ENCODE measurements around the gene TRIM8.
"Not testable (repeated sequence)": the region's sequence is repeated elsewhere in the genome, so short reads cannot be mapped to it uniquely, and the experiment has no call there.

Gene TRIM8

DNA sequence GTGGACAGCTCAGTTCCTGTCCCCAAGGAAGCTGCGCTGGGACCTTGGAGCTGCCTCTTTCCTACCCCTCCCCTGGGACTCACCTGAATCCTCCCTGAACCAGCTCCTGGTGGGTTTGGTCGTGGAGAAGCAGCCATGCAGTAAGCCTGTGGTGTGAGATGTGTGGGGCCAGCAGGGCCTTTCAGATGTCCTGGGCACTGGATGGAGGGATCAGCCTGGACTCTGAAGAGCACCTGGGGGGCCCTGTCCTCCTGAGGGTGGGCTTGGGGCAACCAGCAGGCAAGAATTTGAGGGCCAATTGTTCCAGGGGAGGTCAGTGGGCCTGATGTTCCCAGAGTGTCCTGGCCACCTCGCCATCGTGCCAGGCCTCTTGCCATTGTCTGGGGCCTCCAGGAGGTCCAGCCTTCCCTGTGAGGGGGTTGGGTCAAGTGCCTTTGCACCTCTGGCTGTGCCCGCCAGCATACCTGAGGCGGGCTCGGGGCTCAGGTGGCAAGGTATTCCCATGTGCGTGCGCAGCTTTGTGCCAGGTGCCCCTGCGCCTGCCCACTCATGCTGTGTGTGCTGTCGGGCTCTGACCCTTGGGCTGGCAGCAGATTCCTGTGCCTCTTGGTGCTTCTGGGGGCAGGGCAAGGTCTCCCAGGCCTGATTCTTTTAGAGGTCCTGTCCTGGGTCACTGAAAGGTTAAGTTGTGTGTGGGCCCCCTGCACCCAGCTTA, 7.3 kb downstream of the TRIM8 start:
- DNase-seq = no peak

DNA sequence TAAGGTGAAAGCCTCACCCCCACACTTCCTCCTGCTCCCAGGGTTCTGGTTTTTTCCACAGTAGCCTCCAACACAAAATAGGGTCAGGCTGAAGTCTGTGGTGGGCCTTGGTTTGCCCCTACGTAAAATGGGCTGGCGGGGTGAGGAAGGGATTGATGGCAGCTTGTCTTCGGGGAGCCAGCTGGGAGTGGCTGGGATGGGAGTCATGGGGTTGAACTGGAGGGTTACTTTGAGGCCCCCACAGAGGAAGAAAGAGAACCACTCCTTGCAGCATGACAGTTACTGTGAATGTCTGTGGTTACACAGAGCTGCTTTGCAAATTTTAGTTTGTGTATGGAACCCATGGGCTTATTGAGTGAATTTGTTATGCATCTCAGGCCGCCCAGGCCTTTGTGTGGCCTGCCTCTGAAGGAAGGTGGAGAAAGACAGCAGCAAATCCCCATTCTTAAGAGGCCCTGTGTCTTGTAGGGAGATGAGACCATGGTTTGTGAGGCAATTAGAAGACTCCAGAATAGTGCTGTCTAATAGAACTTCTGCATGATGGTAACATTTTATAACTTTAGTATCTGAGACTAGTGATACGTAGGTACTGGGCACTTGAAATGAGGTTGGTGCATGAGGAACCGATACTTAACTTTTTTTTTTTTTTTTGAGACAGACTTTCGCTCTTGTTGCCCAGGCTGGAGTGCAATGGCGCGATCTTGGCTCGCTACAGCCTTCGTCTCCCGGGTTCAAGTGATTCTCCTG, 8.1 kb downstream of the TRIM8 start:
- no peak for DNase-seq

DNA sequence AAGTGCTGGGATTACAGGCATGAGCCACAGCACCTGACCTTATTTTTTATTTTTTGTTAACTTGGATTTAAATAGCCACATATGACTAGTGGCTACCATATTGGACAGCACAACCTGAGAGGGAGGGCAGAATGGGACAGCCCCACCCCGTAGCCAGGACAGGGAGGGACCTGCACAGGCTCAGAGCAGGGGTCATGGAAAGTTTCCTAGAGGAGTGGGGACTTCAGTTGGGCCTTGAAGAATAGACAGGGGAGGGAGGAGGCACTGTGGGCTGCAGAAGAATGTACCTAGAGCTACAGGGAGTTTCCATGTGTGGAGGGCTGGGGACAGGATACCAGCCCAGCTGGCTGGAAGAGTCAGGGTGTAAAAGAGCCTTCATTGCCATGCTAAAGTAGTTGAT, 8.8 kb downstream of the TRIM8 start:
- no peak for DNase-seq

DNA sequence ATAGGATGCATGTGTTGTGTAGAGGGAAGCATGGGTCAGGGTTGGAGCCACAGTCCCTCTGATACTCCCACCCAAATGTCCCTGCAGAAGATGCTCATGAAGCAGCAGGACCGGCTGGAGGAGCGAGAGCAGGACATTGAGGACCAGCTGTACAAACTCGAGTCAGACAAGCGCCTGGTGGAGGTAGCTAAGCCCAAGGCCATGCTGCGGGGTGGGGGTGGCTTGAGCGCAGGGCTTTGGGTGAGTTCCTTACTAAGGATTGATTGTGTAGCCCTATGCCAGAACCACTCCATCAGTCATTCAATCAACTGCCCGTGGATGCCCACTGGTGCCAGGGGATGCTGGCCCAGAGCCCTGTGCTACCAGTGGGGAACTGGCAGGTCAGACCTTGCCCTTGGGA, 10.3 kb downstream of the TRIM8 start:
- no peak for DNase-seq

DNA sequence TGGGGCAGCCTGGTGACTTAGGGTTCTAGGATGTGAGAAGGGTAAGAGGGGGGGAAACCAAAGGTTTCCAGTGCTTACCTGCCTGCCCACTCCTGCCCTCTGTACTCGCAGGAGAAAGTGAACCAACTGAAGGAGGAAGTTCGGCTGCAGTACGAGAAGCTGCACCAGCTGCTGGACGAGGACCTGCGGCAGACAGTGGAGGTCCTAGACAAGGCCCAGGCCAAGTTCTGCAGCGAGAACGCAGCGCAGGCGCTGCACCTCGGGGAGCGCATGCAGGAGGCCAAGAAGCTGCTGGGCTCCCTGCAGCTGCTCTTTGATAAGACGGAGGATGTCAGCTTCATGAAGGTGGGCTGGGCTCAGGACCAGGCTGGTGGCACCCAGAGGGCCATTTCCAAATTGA, 10.7 kb downstream of the TRIM8 start:
- no peak for DNase-seq

DNA sequence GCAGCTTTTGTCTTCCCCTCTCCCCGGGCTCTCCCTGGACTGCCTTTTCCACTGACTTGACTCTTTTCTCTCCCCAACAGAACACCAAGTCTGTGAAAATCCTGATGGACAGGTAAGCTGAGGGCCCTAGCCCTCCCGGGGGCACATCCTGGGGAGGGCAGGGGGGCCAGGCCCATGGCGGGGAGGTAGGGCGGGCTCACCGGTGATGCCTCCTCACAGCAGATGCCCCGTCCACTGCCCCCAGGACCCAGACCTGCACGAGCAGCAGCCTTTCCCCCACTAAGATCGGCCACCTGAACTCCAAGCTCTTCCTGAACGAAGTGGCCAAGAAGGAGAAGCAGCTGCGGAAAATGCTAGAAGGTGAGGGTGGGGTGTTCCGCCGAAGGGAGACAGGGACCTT, 11.7 kb downstream of the TRIM8 start:
- DNase-seq = no peak

DNA sequence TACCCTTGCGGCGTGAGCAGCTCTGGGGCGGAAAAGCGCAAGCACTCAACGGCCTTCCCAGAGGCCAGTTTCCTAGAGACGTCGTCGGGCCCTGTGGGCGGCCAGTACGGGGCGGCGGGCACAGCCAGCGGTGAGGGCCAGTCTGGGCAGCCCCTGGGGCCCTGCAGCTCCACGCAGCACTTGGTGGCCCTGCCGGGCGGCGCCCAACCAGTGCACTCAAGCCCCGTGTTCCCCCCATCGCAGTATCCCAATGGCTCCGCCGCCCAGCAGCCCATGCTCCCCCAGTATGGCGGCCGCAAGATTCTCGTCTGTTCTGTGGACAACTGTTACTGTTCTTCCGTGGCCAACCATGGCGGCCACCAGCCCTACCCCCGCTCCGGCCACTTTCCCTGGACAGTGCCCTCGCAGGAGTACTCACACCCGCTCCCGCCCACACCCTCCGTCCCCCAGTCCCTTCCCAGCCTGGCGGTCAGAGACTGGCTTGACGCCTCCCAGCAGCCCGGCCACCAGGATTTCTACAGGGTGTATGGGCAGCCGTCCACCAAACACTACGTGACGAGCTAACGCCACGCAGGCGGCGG, 12.6 kb downstream of the TRIM8 start:
- no peak for DNase-seq

DNA sequence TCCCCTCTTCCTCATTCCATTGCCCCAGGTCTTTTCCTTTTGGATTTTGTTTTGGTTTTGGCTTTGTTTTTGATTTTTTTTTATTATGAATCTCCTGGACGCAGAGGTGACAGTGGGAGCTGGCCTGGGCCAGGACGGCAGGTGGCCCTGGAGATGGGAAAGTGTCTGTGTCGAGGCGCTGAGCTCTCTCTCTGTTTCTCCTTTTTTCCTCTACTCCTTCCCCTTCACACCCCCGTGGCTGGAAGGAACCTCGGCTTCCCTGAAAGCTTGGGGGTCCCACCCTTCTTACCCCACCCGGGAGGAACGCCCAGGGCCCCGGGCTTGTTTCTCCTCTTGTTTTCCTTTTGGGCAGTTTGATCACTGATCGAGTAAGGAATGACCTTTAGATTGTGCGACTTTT, 13.2 kb downstream of the TRIM8 start:
- DNase-seq = no peak

DNA sequence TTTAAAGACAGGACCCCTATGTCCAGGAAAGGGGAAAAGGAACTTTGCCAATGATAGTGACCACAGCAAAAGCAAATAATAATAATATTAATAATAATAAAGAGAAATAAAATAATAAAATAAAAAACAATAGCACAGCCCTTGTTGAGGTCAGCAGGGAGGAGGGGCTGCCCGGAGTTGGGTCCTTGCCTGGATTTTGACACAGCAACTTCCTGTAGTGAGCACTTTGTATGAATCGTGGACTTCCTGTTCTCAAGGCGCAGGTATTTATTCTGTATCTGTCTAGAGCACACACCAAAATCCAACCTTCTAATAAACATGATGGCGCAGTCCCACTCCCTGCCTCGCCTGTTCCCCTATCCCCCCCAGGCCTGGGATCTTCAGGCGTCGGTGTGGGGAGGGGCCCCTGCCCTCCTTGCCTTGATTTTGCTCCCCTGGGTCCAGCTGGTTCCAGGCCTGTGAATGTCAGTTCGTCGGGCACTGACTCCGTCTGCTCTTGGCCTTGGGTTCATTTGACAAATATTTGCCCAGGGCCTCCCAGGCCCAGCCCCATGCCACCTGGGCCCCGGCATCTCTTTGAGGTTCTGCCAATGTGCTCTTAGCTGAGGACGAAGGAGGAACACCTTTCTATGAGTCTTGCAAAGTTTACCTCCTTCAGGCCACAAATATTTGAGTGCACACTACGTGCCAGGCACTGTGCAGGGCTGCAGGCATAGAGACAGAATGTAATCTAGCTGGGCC, 13.9 kb downstream of the TRIM8 start:
- peak; percentile 33 for DNase-seq

DNA sequence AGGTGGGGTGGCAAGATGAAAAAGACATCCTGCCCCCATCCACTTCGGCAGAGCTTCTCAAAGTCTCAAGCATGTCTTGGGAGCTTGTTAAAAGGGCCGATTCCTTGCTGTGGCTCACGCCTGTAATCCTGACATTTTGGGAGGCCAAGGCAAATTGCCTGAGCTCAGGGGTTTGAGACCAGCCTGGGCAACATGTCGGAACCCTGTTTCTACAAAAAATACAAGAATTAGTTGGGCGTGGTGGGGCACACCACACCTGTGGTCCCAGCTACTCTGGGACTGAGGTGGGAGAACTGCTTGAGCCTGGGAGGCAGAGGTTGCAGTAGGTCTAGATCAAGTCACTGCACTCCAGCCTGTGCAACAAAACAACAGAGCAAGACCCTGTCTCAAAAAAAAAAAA, 14.5 kb downstream of the TRIM8 start:
- DNase-seq = no peak

DNA sequence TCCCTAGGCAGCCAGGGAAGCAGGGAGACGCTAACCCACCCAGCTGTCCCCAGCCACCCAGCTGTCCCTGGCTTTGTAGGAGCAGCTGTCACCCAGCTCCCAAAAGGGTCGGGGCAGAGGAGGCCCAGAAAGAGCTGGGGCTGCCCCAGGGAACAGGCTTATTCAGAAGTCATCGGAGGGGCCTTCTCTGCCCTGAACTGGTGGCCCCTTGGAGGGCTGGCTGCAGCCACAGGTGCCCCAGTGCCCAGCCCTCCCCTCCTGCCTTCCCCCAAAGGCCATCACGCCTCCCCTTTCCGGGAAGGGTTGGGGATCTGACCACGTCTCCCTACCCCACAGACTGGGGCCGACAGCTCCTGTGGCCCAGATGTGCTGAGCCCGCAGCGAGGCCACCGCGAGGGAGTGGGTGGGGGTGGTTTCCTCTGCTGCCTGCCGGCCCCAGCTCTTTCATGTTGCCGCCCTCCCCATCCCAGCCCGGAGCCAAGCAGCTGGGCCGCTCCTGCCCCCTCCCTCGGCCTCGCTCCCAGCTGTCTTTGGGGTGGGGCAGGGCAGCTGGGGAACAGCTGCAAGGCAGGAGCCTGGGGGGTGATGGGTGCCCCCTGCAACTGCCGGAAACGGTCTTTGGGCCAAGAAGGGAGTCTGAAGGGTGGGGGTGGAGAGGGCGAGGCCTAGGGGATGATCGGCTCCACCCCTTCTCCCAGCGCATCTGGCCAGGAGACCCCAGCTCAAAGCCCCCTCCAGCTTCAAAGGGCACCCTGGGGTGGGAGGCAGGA, 16.8 kb downstream of the TRIM8 start:
- no peak for DNase-seq

DNA sequence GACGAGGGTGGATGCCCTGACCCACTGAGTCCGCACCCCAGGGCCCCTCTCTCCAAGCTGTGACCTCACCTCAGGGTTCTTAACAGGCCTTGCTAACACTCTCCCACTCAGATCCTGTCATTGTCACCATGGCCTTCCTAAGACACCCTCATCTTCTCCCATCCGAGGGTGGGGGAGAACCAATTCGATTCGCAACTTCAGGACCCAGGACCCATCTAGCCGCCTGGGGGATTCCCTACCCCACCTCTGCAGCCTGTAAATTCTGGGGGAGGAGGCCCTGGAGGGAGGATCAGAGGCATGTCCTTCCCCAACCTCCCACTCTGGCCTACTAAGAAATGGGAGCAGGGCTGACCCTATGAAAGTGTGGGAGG, 17.4 kb downstream of the TRIM8 start:
- no peak for DNase-seq

DNA sequence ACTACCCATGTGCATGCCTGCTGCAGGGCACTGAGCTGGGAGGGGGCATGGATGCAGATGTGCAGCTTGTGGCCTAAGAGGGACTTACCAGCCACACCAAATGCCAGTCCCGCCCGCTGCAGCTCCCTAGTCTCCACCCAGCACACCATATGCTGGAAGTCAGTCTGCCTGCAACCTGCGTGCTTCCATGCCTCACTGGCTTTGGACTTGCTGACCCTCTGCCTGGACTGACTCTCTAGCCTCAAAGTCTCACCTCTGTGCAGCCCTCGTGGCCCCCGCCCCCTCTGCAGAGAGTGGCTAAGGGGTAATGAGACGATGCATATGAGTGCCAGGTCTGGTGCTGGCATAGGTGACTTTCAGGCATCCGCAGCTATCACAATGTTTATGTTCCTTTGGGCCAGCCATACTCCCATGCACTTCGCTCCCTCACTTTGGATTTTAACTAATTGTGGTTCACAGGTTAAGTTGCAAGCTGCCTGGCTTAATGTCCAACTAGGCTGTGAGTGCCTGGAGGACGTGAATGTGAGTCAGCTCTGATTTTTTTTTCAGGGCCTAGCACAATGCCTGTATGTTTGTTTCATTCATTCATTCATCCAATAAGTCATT, 21.7 kb downstream of the TRIM8 start:
- DNase-seq = no peak

DNA sequence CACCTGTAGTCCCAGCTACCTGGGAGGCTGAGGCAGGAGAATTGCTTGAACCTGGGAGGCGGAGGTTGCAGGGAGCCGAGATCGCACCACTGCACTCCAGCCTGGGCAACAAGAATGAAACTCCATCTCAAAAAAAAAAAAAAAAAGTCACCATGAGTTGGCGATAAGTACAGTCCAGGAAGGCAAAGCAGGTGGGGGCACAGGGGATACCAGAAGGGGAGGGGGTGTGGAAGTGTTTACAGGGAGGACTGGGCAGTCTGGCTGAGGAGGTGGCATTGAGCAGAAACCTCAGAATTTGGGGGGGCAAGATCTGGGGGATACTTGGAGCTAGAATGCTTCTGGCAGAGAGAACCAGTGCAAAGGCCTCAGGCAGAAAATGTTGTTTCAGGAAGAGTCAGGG, 23.1 kb downstream of the TRIM8 start:
- DNase-seq = not testable (repeated sequence)

DNA sequence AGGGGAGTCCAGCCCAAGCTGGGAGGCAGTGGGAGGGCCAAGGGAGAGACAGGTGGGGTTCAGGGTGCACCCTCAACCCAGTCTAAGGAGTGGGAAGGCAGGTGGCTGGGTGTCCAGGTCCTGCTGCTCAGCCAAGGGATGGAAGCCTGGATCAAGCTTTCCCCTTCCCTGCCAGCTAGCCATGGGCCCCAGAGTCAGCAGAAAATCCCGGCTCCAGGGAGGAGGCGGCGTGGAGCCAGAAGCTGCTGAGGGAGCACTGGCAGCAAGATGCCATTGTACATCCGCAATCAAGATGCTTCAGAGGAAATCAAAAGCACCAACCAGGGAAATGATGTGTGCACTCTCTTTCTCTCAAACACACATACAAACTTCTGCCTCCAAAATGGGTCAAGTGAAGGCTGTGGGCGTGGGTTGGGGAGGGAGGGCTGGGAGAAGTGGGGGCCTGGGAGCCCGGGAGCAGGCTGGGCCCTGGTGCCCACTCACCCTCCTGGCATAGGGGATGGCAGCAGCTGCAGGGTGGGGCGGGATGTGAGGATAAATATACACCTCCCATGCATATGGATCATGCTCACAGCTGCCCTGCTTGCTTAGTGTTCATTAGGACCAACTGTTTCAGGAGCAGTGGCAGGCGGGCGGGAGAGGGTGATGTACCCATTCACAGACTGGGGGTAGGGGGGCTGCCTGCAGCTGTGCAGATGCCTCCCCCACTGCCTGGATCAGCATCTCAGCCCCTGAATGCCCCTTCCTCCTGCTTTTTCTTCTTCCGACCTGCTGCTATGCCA, 24.2 kb downstream of the TRIM8 start:
- DNase-seq = no peak

DNA sequence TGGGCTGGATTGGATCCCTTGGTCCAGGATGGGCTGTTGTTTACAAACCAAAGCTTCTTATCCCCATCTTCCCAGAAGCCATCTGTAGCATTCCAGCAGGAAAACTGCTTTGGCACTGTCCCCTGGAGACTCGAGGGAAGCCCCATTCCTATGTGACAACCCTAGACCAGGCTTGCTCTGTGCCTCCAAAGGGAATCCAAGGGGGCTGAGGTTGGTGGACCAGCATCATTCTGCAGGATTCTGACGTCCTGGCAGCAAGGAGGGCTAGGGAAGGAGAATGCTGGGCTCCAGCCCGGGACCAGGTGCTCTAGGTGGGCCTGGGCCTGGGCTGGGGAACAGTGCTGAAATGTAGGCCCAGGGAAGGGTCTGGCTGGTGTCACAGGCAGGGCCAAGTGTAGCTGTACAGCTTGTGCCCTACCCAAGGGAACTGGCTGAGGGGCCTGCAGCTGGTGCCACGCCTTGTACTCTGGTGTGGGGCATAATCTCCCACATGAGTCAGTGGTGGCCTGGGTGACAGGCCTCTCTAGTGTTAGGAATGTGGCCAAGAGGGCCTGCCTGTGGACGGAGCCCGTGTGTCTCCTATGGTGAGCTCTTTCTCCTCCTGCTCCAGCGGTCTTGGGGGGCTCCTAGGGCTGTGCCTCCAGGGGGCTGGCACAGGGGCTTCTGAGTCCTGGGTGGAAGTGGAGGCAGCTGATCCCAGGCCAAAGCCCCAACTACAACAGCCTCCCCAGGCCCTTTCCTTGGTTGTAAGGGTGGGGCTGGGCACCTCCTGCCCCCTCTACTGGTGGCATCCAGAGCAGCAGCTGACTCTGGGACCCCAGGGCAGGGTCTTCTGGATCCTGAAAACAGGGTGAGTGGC, 25.2 kb downstream of the TRIM8 start:
- DNase-seq = no peak

DNA sequence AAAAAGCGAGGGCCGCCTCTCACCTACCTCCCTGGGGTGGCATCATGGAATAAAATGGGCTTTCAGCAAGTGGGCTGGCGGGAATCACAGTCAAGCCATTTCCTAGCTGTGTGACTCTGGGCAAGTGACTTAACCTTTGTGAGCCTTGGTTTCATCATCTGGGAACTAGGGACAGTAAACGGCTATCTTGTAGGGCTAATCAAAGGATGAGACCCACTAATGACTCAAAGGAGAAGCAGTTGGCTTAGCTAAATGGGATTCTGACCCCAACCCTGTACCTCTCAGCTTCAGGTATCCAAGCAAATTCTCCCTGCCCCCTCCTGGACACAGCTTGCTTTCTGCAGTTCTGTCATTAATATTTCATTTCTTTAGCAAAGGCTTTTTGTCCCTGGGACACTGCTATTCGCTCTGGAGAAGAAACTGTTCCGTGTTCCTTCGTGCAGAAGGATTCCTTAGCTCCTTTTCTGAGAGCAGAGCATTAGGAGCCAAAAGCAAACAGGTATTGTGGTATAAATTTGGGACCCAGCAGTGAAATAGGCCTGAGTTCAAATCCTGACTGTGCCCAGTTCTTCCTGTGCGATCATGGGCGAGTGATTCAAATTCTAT, 25.9 kb downstream of the TRIM8 start:
- no peak for DNase-seq

DNA sequence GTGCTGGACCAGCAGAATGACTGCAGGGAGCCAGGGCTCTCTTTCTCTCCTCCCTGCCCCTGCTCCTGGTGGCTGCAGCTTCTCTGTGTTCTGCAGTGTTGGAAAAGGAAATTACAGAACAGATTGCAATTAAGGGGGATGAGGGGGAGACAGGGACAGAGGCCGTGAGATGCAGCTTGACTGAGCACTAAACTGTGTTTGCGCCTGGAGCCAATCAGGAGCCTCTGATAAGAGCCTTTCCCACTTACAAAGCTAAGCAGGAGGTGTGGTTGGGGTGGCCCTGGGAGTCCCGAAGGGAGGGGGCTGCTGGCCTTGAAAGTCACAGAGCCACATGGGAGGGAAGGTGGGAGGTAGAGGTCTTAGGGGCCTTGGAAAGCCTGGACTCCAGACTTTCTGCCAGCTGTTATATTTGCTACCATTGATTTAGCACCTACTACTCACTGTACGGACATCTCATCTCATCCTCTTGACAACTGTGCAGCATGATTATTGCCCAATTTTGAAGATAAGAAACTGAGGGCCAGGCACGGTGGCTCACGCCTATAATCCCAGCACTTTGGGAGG, 26.7 kb downstream of the TRIM8 start:
- DNase-seq = no peak

DNA sequence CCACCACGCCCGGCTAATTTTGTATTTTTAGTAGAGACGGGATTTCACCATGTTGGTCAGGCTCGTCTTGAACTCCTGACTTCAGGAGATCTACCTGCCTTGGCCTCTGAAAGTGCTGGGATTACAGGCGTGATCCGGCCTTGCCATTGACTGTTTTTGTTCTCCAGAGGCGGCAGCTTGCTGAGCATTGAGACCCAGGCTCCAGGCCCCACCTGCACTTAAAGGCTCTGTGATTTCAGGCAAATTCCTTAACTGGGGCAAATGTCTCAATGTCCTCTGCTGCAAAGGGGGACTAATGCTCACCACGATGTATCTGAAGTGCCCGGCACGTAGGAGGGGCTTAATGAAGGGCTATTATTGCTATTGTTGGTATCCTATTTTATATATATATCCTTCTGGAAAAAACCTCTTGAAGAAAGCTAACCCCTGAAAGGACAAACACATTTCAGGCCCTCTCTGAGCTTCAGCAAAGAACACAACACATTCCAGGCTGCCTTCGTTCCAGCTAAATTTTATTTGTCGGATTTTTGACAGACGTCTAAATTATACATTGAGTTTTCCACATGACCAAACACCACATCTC, 29.0 kb downstream of the TRIM8 start:
- DNase-seq = no peak
